ENCODE results near the gene MICALL2. TPM values are rescaled to one million over a fixed set of nuclear protein-coding genes. Genes with fewer than 3 reads are reported as not detected.

Gene MICALL2
- total RNA-seq, 1 donor from 2014 or later, result 28.0 TPM

GRCh38 chr7:1483079-1483478 is 23.8 kb upstream of the MICALL2 start:
- DNase-seq, result no peak
- no peaks in the 10 kb centered on the region for H3K36me3 Mint-ChIP-seq (ENCODE audit: unreplicated experiment)
- no peak overlapping the region for H3K4me3 Mint-ChIP-seq (ENCODE audit: unreplicated experiment)

GRCh38 chr7:1481300-1481699 is 22.0 kb upstream of the MICALL2 start:
- Mint-ChIP-seq H3K27ac (ENCODE audit: unreplicated experiment) (no peak overlapping the region), H3K27me3 (ENCODE audit: unreplicated experiment) (peaks cover 7% of the 10 kb centered on the region), H3K4me3 (ENCODE audit: unreplicated experiment) (no peak overlapping the region), H3K9me3 (ENCODE audit: unreplicated experiment) (no peaks in the 10 kb centered on the region), H3K4me1 (ENCODE audit: low read depth, unreplicated experiment) (peaks cover 7% of the 10 kb centered on the region), H3K36me3 (ENCODE audit: unreplicated experiment) (no peaks in the 10 kb centered on the region)
- DNase-seq, result no peak
- TF ChIP-seq CTCF (IDR thresholded peaks at IDR 0.05; ENCODE audit: partially characterized antibody, unreplicated experiment), result no peak

More at GRCh38 chr7:1483079-1483478, 23.8 kb upstream of the MICALL2 start:
- no peak overlapping the region for H3K27ac Mint-ChIP-seq (ENCODE audit: unreplicated experiment)
- peaks cover 7% of the 10 kb centered on the region for H3K27me3 Mint-ChIP-seq (ENCODE audit: unreplicated experiment)
- peaks cover 7% of the 10 kb centered on the region for H3K4me1 Mint-ChIP-seq (ENCODE audit: low read depth, unreplicated experiment)
- H3K9me3 Mint-ChIP-seq (ENCODE audit: unreplicated experiment), result no peaks in the 10 kb centered on the region
- TF ChIP-seq CTCF (IDR thresholded peaks at IDR 0.05; ENCODE audit: partially characterized antibody, unreplicated experiment), result no peak

- Mint-ChIP-seq H3K27me3 (ENCODE audit: unreplicated experiment) (peaks cover 3% of the 10 kb centered on the region), H3K27ac (ENCODE audit: unreplicated experiment) (no peak overlapping the region), H3K36me3 (ENCODE audit: unreplicated experiment) (no peaks in the 10 kb centered on the region), H3K4me3 (ENCODE audit: unreplicated experiment) (no peak overlapping the region), H3K9me3 (ENCODE audit: unreplicated experiment) (no peaks in the 10 kb centered on the region), H3K4me1 (ENCODE audit: low read depth, unreplicated experiment) (peaks cover 7% of the 10 kb centered on the region)
- DNase-seq, result no peak
- TF ChIP-seq CTCF (IDR thresholded peaks at IDR 0.05; ENCODE audit: partially characterized antibody, unreplicated experiment), result no peak
These were observed 21.4 kb upstream of the MICALL2 start for GRCh38 chr7:1480670-1481069.

- H3K9me3 Mint-ChIP-seq (ENCODE audit: unreplicated experiment), result peaks cover 2% of the 10 kb centered on the region
- DNase-seq, result no peak
- H3K27ac Mint-ChIP-seq (ENCODE audit: unreplicated experiment), result no peak overlapping the region
- no peaks in the 10 kb centered on the region for H3K36me3 Mint-ChIP-seq (ENCODE audit: unreplicated experiment)
- H3K4me3 Mint-ChIP-seq (ENCODE audit: unreplicated experiment), result no peak overlapping the region
- peaks cover 5% of the 10 kb centered on the region for H3K4me1 Mint-ChIP-seq (ENCODE audit: low read depth, unreplicated experiment)
- H3K27me3 Mint-ChIP-seq (ENCODE audit: unreplicated experiment), result peaks cover 3% of the 10 kb centered on the region
- TF ChIP-seq CTCF (IDR thresholded peaks at IDR 0.05; ENCODE audit: partially characterized antibody, unreplicated experiment), result no peak
These were observed 20.0 kb upstream of the MICALL2 start for GRCh38 chr7:1479287-1479686.

GRCh38 chr7:1478480-1478879 is 19.2 kb upstream of the MICALL2 start:
- H3K27me3 Mint-ChIP-seq (ENCODE audit: unreplicated experiment), result peaks cover 3% of the 10 kb centered on the region
- peaks cover 2% of the 10 kb centered on the region for H3K9me3 Mint-ChIP-seq (ENCODE audit: unreplicated experiment)
- H3K4me1 Mint-ChIP-seq (ENCODE audit: low read depth, unreplicated experiment), result peaks cover 4% of the 10 kb centered on the region
- no peak overlapping the region for H3K4me3 Mint-ChIP-seq (ENCODE audit: unreplicated experiment)
- H3K36me3 Mint-ChIP-seq (ENCODE audit: unreplicated experiment), result no peaks in the 10 kb centered on the region
- no peak for DNase-seq
- no peak for TF ChIP-seq CTCF (IDR thresholded peaks at IDR 0.05; ENCODE audit: partially characterized antibody, unreplicated experiment)
- no peak overlapping the region for H3K27ac Mint-ChIP-seq (ENCODE audit: unreplicated experiment)
